GM18508 (cell line): ENCODE results near the gene KISS1R.
"Not testable (repeated sequence)": the region's sequence is repeated elsewhere in the genome, so short reads cannot be mapped to it uniquely, and the experiment has no call there.

Experiments used
- ATAC-seq: cut with Tn5 transposase; IDR thresholded peaks from one replicate; pipeline ENCODE4 v1.9.1; 2021; ENCODE audit warnings: moderate number of reproducible peaks; ENCODE audit not compliant: insufficient read depth, unreplicated experiment

KISS1R gene

DNA sequence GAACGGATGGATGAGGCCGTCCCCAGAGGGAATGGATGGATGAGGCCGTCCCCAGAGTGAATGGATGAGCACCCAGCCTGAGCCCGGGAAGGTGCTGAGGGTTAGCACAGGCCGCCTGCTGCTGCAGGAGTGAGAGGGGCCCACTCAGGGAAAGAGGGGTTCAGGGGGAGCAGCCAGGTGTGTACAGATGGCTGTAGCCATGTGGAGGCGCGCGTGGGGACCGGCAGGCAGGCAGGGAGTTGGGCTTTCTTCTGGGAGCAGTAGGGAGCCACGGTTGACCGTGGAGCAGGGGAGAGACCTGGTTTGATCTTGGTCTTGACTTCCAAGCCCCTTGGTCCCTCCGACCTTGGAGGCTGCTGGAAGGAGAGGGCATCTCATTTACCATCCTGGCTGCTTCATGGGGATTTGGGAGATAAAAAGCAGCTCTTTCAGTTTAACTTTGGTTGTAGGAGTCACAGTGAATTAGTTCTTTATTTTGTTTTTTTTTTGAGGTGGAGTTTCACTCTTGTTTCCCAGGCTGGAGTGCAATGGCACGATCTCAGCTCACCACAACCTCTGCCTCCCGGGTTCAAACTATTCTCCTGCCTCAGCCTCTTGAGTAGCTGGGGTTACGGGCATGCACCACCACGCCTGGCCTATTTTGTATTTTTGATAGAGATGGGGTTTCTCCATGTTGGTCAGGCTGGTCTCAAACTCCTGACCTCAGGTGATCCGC lies 33.4 kb downstream of the KISS1R start:
- ATAC-seq: no peak

- ATAC-seq: no peak
Measured at GRCh38 chr19:952049-952679, 35.0 kb downstream of the KISS1R start.

DNA sequence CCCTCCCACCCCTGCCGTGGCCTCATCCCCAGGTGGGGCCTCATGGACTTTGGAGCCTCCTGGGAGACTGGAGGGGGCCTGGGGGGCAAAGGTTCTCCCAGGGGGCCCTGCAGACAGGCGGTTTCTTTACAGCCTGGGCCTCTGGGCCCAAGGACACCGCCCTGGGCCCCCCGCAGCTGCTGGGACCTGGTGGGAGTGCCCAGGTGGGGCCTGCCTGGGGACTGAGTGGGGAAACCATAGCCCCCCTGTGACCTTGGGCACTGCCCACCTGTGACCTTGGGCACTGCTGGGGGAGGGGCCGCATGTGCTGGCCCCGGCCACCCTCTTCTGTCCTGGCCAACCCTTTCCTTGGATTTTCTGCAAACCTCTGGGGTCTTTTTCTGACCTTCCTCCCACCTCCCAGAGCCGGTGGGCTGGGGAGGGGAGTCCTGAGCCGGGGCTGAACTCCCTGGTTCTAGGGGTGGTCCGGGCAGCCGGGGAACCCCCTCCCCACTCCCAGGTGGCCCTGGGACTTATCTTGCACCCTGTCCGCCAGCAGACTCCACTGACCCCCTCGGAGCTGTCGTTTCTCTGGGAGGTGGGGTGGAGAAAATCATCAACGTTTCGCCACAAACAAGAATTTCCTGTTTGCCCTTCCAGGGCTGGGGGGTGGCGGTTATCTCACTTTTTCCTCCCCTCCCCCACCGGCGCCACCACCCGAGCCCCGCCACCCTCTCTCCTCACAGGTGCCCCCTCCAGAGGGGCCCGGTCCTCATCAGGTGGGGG lies 35.7 kb downstream of the KISS1R start:
- no peak for ATAC-seq

DNA sequence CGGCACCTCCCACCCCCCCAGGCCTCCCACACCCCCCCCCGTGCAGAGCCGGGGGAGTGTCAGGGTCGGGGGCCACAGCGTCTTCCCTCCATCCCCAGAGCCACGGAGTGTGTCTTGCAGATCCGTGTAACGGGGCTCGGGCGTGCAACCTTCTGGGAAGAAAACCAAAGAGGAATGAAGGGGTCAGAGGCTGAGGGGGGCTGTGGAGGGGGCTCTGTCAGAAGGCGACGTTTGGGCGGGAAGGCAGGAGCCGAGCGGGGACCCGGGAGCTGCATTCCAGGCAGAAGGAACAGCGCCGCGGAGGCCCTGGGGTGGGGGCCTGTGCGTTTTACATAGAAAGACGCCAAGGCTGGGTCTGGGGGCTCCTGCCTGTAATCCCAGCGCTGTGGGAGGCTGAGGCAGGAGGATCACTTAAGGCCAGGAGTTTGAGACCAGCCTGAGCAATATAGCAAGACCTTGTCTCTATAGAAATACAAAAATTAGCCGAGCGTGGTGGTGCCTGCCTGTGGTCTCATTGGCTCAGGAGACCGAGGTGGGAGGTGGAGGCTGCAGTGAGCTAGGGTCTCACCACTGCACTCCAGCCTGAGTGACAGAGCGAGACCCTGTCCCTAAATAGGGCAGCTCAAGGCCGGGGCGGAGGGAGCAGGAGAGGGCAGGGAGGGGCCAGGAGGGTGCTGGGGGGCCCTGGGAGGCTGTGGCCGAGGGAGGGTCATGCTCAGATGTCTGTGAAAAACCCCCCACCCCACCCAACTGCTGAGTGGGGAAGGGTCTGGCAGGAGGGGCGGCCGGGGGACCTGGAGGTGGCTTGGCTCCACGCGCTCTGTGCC lies 36.5 kb downstream of the KISS1R start:
- no peak for ATAC-seq

- no peak for ATAC-seq
Measured at GRCh38 chr19:954272-954671, 37.1 kb downstream of the KISS1R start.

DNA sequence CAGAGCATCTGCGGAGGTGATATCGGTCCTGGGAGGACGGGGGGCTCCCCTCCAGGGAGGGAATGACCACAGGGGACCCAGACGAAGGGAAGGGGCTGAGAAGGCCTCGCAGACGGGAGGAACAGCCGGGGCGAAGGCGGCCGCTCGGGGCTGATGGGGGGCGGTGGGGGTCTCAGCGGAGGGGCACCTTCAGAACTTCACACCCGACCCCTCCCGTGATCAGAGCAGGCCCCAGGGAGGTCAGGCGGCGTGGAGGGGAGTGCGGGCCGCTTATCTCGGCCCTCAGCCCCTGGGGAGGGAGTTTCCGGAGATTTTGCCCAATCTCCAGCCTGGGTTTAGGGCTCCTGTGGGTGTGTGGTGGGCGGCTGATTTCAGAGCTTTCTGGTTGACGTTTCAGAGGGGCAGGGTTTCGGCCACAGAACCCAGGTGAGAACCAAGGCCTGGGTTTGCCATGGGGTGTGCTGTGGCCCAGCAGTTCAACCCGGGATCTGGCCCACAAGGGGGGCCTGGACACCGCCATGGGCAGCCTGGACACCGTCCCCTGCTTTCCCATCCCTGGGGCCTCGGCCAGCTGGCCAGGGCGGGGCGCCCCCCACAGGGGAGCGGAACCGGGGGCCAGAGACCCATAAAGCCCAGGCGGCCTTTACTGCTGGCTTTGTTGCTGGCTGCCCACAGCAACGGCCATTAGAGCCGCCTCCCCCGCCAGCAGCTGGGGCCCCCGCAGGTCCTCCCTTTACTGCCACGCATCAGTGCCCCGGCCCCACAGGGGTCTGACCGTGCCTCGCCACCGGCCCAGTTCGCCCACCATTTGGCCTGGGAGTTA lies 37.8 kb downstream of the KISS1R start:
- no peak for ATAC-seq

DNA sequence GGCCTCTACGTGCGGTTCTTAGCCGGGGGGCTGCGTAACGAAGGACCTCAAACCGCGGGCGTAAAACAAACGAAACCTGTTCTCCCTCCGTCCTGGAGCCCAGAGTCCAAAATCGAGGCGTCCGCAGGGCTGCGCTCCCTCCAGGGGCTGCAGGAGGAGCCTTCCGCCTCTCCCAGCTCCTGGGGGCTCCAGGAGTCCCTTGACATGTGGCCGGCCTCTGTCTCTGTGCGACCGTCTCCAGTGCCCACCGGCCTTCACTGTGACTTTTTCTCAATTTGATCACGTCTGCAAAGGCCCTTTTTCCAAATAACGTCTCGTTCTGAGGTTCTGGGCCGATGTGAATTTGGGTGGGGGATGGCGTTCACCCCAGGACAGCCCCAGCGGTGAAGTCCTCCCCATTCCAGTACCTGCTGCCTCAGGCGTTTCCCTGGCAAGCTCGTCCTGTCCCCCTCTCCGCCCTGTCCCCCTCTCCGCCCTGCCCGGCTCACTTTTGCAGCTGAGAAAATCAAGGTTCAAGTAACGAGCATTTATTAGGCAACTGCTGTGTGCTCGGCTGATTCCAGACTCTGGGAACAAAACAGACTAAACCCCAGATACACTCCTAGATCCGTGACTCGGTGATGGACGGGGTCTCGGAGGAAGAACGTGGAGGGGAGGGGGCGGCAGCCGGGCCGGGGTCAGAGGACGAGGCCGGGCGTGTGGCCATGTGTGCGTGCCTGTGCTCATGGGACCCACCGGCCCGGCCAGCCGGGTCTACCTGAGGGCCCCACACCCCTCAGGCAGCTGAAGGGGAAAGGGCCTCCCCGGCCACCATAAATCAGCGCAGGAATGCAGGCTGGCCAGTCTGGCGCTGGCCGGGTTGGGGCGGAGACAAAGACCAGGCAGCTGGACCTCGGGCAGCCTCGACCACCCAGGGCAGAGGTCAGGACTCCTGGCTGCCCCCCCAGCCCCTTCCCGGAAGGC lies 39.0 kb downstream of the KISS1R start:
- no peak for ATAC-seq

GRCh38 chr19:956766-957440 lies 39.8 kb downstream of the KISS1R start:
- ATAC-seq: no peak

- ATAC-seq: not testable (repeated sequence)
Measured at GRCh38 chr19:957578-957977, 40.4 kb downstream of the KISS1R start.

- ATAC-seq: no peak
Measured at GRCh38 chr19:958967-959855, 42.1 kb downstream of the KISS1R start.

DNA sequence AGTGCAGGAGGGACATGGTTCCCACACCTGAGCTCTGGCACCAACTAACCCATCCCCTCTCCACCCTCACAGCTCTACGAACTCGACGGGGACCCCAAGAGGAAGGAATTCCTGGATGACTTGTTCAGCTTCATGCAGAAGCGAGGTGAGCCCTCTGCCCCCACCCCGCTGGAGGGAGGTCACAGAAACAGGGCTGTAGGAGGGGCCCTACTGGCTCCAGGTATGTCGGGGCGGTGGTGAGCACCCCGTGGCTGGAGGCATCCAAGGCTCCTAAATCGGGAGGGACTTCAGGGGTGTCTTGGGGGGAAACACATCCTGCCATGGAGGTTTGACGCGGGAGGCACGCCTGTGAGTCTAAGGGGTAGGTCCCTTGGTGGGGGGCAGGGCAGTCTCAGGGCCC lies 42.9 kb downstream of the KISS1R start:
- ATAC-seq: no peak

GRCh38 chr19:960601-960938 lies 43.4 kb downstream of the KISS1R start:
- no peak for ATAC-seq

- no peak for ATAC-seq
Measured at GRCh38 chr19:961866-962620, 44.9 kb downstream of the KISS1R start.

- no peak for ATAC-seq
Measured at GRCh38 chr19:962683-963400, 45.7 kb downstream of the KISS1R start.

- ATAC-seq: no peak
Measured at GRCh38 chr19:963486-963951, 46.4 kb downstream of the KISS1R start.

DNA sequence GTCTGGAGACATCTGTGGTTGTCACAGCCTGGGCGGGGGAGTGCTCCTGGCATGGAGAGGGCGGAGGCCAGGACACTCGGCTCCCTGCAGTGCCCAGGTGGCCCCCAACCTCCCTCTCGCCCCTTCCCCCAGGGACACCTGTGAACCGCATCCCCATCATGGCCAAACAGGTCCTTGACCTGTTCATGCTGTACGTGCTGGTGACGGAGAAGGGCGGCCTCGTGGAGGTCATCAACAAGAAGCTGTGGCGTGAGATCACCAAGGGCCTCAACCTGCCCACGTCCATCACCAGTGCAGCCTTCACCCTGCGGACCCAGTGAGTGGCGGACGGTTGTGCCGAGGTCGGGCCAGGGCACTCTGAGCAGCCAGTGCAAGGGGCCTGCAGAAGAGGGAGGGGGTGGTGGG lies 47.0 kb downstream of the KISS1R start:
- ATAC-seq: no peak
